DND-41 (cell line): ENCODE results near the gene TLCD5.

Experiments used
- ATAC-seq: fragments of 200-7000 bp; cut with Tn5 transposase; 3 replicates; pipeline ENCODE4 v1.9.1; 2021; ENCODE audit warnings: low read depth; ENCODE audit not compliant: insufficient read depth
- DNase-seq: peaks from one replicate; pipeline ENCODE4 v3.0.0-alpha.2; 2020
- H2AFZ ChIP-seq: 2 replicates; pipeline ENCODE4 v1.6.0; 2012; ENCODE audit warnings: low read depth, low read length
- H3K27ac ChIP-seq: 2 replicates; pipeline ENCODE4 v1.5.1; 2012; ENCODE audit warnings: low read length, inconsistent platforms
- H3K27me3 ChIP-seq: fragments of 200-600 bp; sonication (generic); 2 replicates; pipeline ENCODE4 v1.6.0; 2012; ENCODE audit warnings: low read length, mild to moderate bottlenecking, inconsistent platforms; ENCODE audit not compliant: insufficient read depth, poor library complexity
- H3K36me3 ChIP-seq: 2 replicates; pipeline ENCODE4 v1.5.1; 2012; ENCODE audit warnings: low read length, inconsistent platforms; ENCODE audit not compliant: insufficient read depth
- H3K4me1 ChIP-seq: 2 replicates; pipeline ENCODE4 v1.5.1; 2012; ENCODE audit warnings: mild to moderate bottlenecking, low read length; ENCODE audit not compliant: insufficient read depth
- H3K4me2 ChIP-seq: 2 replicates; pipeline ENCODE4 v1.6.0; 2012; ENCODE audit warnings: mild to moderate bottlenecking, moderate library complexity, low read length, inconsistent platforms; ENCODE audit not compliant: insufficient read depth
- H3K4me3 ChIP-seq, 2 experiments: fragments of 200-600 bp in 1 of 2; shearing (Covaris generic) in 1 of 2; 2 replicates each; pipeline ENCODE4 v1.5.1; 2012 to 2016; ENCODE audit warnings: inconsistent platforms in 2 of 2, low read length in 2 of 2, mild to moderate bottlenecking in 2 of 2, low read depth in 1 of 2, moderate library complexity in 1 of 2
- H3K79me2 ChIP-seq: 2 replicates; pipeline ENCODE4 v1.6.0; 2012; ENCODE audit warnings: low read length, inconsistent platforms; ENCODE audit not compliant: insufficient read depth
- H3K9ac ChIP-seq: 2 replicates; pipeline ENCODE4 v1.6.0; 2012; ENCODE audit warnings: low read depth, mild to moderate bottlenecking, inconsistent platforms, low read length, moderate library complexity
- H3K9me3 ChIP-seq: 2 replicates; pipeline ENCODE4 v1.5.1; 2012; ENCODE audit warnings: low read length, moderate library complexity, mild to moderate bottlenecking, inconsistent platforms; ENCODE audit not compliant: insufficient read depth, severe bottlenecking
- H4K20me1 ChIP-seq: 2 replicates; pipeline ENCODE4 v1.6.0; 2012; ENCODE audit warnings: low read length; ENCODE audit not compliant: insufficient read depth
- CTCF ChIP-seq: IDR thresholded peaks from 2 replicates; pipeline ENCODE4 v1.5.1; 2012; ENCODE audit warnings: borderline replicate concordance, low read length, moderate library complexity, mild to moderate bottlenecking; ENCODE audit not compliant: poor library complexity, severe bottlenecking; ENCODE audit errors: extremely low read depth
- EZH2 ChIP-seq: IDR thresholded peaks from 3 replicates; pipeline ENCODE4 v1.6.1; 2012; ENCODE audit warnings: borderline replicate concordance, low read depth, mild to moderate bottlenecking, moderate library complexity, low read length, inconsistent platforms; ENCODE audit not compliant: severe bottlenecking

TLCD5 gene

DNA sequence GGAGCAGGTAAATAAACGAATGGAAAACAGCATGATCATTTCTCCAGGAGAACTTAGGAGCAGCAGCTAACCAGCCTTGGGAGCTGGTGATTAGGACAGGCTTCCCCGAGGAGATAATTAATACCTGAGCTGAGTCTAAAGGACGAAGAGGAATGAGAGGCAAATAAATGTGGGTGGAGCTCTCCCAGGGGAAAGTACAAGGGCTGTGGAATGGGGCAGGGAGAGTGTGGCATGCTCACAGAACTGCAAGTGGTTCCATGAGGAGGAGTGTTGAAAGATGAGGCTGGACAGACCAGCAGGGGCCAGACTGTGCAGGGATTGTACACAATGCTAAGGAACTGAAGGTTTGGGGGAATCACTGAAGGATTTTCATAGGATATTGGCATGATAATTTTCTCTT, 14.2 kb upstream of the TLCD5 start:
- Histone ChIP-seq H3K4me2 (no peak overlapping the region), H2AFZ (no peak overlapping the region), H3K9me3 (no peaks in the 10 kb centered on the region), H3K27ac (no peak overlapping the region), H3K79me2 (no peaks in the 10 kb centered on the region), H3K36me3 (no peaks in the 10 kb centered on the region), H3K9ac (no peak overlapping the region), H4K20me1 (peaks cover 13% of the 10 kb centered on the region; the same call in 1 of the 2 replicates), H3K27me3 (peaks cover 43% of the 10 kb centered on the region), H3K4me3 (no peak overlapping the region), H3K4me1 (no peaks in the 10 kb centered on the region)
- ATAC-seq (no peak), DNase-seq (no peak)
- TF ChIP-seq CTCF (no peak), EZH2 (no peak)

DNA sequence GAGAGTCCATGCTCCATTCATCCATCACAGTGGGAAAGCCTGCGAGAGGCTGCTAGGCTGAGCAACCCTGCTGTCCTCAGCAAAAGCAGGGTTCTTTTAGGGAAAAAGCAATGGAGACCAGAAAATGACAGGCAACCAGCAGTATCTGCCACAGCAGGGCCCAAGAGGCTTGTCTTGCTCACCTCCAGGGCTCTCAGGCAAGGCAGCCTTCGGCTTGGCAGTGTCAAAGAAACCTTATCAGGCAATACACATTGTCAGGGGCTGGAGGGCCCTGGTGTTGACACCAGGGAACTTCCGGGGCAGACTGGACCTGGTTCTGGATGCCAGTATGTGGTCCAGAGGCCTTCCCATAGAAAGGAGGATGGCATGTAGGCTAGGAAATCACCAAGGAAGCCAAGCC, 10.2 kb upstream of the TLCD5 start:
- no peak for ATAC-seq
- H3K27ac ChIP-seq = no peak overlapping the region
- TF ChIP-seq EZH2 = no peak
- H3K79me2 ChIP-seq = no peaks in the 10 kb centered on the region
- H2AFZ ChIP-seq = no peak overlapping the region
- no peaks in the 10 kb centered on the region for H3K36me3 ChIP-seq
- no peaks in the 10 kb centered on the region for H3K4me1 ChIP-seq
- DNase-seq = no peak
- H3K9ac ChIP-seq = no peak overlapping the region
- no peak overlapping the region for H3K4me2 ChIP-seq
- no peak overlapping the region for H3K4me3 ChIP-seq
- H4K20me1 ChIP-seq = peaks cover 4% of the 10 kb centered on the region; the same call in 1 of the 2 replicates
- no peaks in the 10 kb centered on the region for H3K9me3 ChIP-seq
- H3K27me3 ChIP-seq = peaks cover 53% of the 10 kb centered on the region

DNA sequence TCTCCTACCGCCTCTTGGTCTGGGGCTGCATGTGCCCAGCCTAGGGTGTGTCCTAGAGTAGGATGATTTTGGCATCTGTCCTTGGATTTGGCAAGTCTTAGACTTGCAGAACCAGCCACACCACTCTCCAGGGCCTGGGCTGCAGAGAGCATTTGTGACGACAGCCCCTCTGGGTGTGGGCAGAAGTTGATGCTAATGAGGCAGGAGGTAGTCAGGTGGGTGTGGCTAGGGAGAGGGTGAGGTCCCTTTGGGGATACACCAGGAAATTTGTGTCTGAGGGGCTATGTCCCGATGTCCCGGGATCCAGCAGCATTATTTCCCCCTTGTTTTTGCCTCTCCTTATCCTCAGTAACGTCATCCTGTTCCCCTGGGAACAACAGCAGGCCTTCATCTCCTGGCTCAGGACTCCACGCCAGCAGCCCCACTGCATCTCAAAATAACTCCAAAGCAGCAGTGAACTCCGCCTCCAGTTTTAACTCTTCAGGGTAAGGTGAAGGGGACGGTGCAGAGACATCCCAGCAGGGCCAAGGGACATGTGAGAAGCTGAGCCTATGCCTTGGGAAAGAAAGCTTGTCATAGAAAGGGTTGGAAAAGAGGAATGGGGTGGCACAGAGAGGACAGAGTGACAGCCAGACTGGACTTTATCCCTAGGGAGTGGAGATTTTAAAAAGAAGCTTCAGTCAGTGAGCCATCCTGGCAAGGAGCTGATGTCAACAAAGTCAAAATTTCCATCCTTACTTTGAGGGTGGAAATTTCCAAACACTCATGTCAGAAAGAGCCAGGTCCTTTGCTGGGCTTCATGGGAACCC, 8.0 kb upstream of the TLCD5 start:
- ATAC-seq (no peak), DNase-seq (no peak)
- H3K36me3 ChIP-seq = no peaks in the 10 kb centered on the region
- TF ChIP-seq EZH2 (no peak), CTCF (no peak)
- H3K4me3 ChIP-seq = no peak overlapping the region
- H3K9me3 ChIP-seq = no peaks in the 10 kb centered on the region
- H3K4me2 ChIP-seq = no peak overlapping the region
- no peak overlapping the region for H3K9ac ChIP-seq
- peaks cover 52% of the 10 kb centered on the region for H3K27me3 ChIP-seq
- peaks cover 7% of the 10 kb centered on the region; the same call in 1 of the 2 replicates for H4K20me1 ChIP-seq
- H3K27ac ChIP-seq = no peak overlapping the region
- no peak overlapping the region for H2AFZ ChIP-seq
- H3K79me2 ChIP-seq = no peaks in the 10 kb centered on the region
- no peaks in the 10 kb centered on the region for H3K4me1 ChIP-seq

GRCh38 chr11:120317689-120318480, 7.2 kb upstream of the TLCD5 start:
- Histone ChIP-seq H4K20me1 (peaks cover 12% of the 10 kb centered on the region; the same call in 1 of the 2 replicates), H3K4me2 (no peak overlapping the region), H3K27me3 (peaks cover 51% of the 10 kb centered on the region), H3K4me3 (no peak overlapping the region), H3K79me2 (no peaks in the 10 kb centered on the region), H2AFZ (no peak overlapping the region), H3K27ac (no peak overlapping the region), H3K36me3 (no peaks in the 10 kb centered on the region), H3K9me3 (no peaks in the 10 kb centered on the region), H3K4me1 (no peaks in the 10 kb centered on the region), H3K9ac (no peak overlapping the region)
- DNase-seq = no peak
- TF ChIP-seq CTCF = no peak
- no peak for TF ChIP-seq EZH2
- no peak for ATAC-seq
